ENCODE measurements around the gene WDR37. TPM values are rescaled to one million over a fixed set of nuclear protein-coding genes. Genes with fewer than 3 reads are reported as not detected.
A peak's percentile ranks its signal among the peaks of the same experiment; 100 is the strongest.

Gene WDR37
- total and polyA plus RNA-seq, 10 of the 15 experiments (the other 5 are each of a cell fraction or from before 2014, with no cell fraction given) = 1.9 to 11.1 (median 7.1) TPM

DNA sequence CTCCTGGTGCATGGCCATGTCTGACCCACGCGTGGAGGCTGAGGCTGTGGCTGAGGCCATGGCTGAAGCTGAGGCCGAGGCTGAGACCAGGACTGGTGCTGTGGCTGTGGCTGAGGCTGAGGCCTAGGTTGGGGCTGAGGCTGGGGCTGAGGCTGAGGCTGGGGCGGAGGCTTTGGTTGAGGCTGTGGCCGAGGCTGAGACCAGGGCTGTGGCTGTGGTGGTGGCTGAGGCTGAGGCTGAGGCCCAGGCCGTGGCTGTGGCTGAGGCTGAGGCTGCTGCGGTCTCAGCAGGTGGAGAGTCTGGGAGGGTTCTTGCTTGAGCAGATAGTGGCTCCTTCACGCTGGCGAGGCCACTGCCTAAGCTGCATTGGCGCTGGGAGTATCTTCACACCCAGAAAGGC lies 76.4 kb downstream of the WDR37 start:
- SMC1A ChIA-PET (ENCODE audit: uncharacterized antibody, unreplicated experiment) = no interaction called here
- ATAC-seq (no peak), FAIRE-seq (no peak), DNase-seq (ENCODE audit: low read depth, low spot score) (no peak)
- Histone ChIP-seq H4K20me1 (ENCODE audit: control insufficient read depth, insufficient read depth) (no peaks in the 10 kb centered on the region), H3K27me3 (replicated peaks in 1 of 2; ENCODE audit: control insufficient read depth in 2 of 2, insufficient read depth in 2 of 2, low read length in 1 of 2) (no peaks in the 10 kb centered on the region), H3K9me3 (replicated peaks; ENCODE audit: control insufficient read depth, insufficient read depth, low read length) (no peaks in the 10 kb centered on the region), H2AFZ (ENCODE audit: control insufficient read depth, low read depth, low read length) (no peak overlapping the region), H3K27ac (ENCODE audit: control insufficient read depth, insufficient read depth) (no peak overlapping the region), H3K4me1 (ENCODE audit: control insufficient read depth, insufficient read depth, low read length) (no peaks in the 10 kb centered on the region), H3K4me3 (no peak overlapping the region), H3K36me3 (ENCODE audit: control insufficient read depth in 2 of 2, insufficient read depth in 2 of 2, low read length in 1 of 2) (peaks cover 7 to 16% of the 10 kb centered on the region in 2 experiments; a peak in 3 of 4 replicates), H3K9ac (ENCODE audit: control insufficient read depth, insufficient read depth, low read length) (no peak overlapping the region), H3K4me2 (ENCODE audit: control insufficient read depth, insufficient read depth) (no peak overlapping the region), H3K79me2 (ENCODE audit: control insufficient read depth, insufficient read depth, low read length) (no peaks in the 10 kb centered on the region)
- RAD21 ChIA-PET (ENCODE audit: unreplicated experiment) = no interaction called here
- WGBS (ENCODE audit: insufficient coverage, insufficient replicate concordance, low lambda C conversion rate, missing lambda C conversion rate) = 83% methylated on average over 9 of the region's 10 CpGs
- BruUV-seq (replicated peaks) = no TSS peak
- CTCF ChIA-PET = no interaction called here
- POLR2A ChIA-PET = no interaction called here
- in situ Hi-C loops (cut with MboI) (no loop called here), intact Hi-C loops (cut with micrococcal nuclease; ENCODE audit: unreplicated experiment) (no loop called here)
- TF ChIP-seq EGR1 (IDR thresholded peaks at IDR 0.05; ENCODE audit: borderline replicate concordance in 1 of 2, low read depth in 2 of 2, low read length in 2 of 2) = no peak
- TF ChIP-seq POLR2A (IDR thresholded peaks at IDR 0.05; ENCODE audit: low read depth, low read length) = 0 out of 2 replicates have a peak, but pooled peaks have one; percentile 38
- no peak for TF ChIP-seq NR2C1 (IDR thresholded peaks at IDR 0.05)

DNA sequence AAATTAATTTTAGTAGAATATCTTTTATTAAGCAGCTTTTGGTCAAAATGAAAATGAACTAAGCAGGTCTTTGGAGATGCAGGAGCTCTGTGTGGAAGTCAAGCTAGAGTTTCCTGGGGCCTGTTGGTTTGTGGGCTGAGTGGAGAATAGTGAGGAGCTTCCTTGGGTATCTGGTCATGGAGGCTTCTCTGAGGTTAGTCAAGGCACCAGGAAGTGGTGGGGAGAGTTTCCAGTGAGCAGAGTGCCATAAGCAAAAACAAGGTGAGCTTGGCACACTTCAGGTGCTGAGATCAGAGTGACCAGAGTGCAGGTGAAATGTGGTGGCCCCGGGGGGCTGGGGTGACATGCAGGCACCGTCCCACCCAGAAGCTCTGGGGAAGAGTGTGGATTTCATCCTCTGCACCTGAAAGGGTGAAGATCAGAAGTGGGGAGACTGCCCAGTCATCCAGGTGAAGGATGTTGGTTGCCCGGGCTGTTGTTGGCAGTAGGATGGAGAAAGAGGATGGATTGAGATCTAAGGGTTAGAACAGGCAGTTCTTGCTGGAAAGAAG lies 77.4 kb downstream of the WDR37 start:
- no peak overlapping the region for H3K9ac ChIP-seq (ENCODE audit: control insufficient read depth, insufficient read depth, low read length)
- no TSS peak for BruUV-seq (replicated peaks)
- ChIA-PET CTCF (no interaction called here), RAD21 (ENCODE audit: unreplicated experiment) (no interaction called here), POLR2A (no interaction called here), SMC1A (ENCODE audit: uncharacterized antibody, unreplicated experiment) (no interaction called here)
- DNase-seq (ENCODE audit: low read depth, low spot score) (no peak), ATAC-seq (no peak), FAIRE-seq (no peak)
- H3K27me3 ChIP-seq (replicated peaks in 1 of 2; ENCODE audit: control insufficient read depth in 2 of 2, insufficient read depth in 2 of 2, low read length in 1 of 2) = no peaks in the 10 kb centered on the region
- in situ Hi-C loops (cut with MboI) = no loop called here
- H2AFZ ChIP-seq (ENCODE audit: control insufficient read depth, low read depth, low read length) = no peak overlapping the region
- 98% methylated on average over 3 of the region's 3 CpGs for WGBS (ENCODE audit: insufficient coverage, insufficient replicate concordance, low lambda C conversion rate, missing lambda C conversion rate)
- no peaks in the 10 kb centered on the region for H3K79me2 ChIP-seq (ENCODE audit: control insufficient read depth, insufficient read depth, low read length)
- H4K20me1 ChIP-seq (ENCODE audit: control insufficient read depth, insufficient read depth) = no peaks in the 10 kb centered on the region
- no peak overlapping the region for H3K27ac ChIP-seq (ENCODE audit: control insufficient read depth, insufficient read depth)
- intact Hi-C loops (cut with micrococcal nuclease; ENCODE audit: unreplicated experiment) = no loop called here
- no peak overlapping the region for H3K4me2 ChIP-seq (ENCODE audit: control insufficient read depth, insufficient read depth)
- peaks cover under 1% of the 10 kb centered on the region; the same call in 2 of the 3 replicates for H3K9me3 ChIP-seq (replicated peaks; ENCODE audit: control insufficient read depth, insufficient read depth, low read length)
- H3K4me3 ChIP-seq = no peak overlapping the region
- H3K36me3 ChIP-seq (ENCODE audit: control insufficient read depth in 2 of 2, insufficient read depth in 2 of 2, low read length in 1 of 2) = peaks cover 6 to 15% of the 10 kb centered on the region in 2 experiments; a peak in 3 of 4 replicates
- H3K4me1 ChIP-seq (ENCODE audit: control insufficient read depth, insufficient read depth, low read length) = no peaks in the 10 kb centered on the region
- TF ChIP-seq KLF5 (IDR thresholded peaks at IDR 0.05; ENCODE audit: partially characterized antibody) (no peak), MEF2A (IDR thresholded peaks at IDR 0.05; ENCODE audit: insufficient read depth, low read depth, low read length) (no peak), SUPT20H (IDR thresholded peaks at IDR 0.05; ENCODE audit: borderline replicate concordance, control insufficient read depth, low read depth, low read length) (no peak), TCF3 (IDR thresholded peaks at IDR 0.05; ENCODE audit: borderline replicate concordance, insufficient read depth, low read depth, low read length) (no peak), CHD4 (IDR thresholded peaks at IDR 0.05) (no peak), STAT3 (IDR thresholded peaks at IDR 0.05; ENCODE audit: low read depth, low read length) (no peak), ZSCAN29 (IDR thresholded peaks at IDR 0.05) (no peak)
- TF ChIP-seq, protein P1, sequence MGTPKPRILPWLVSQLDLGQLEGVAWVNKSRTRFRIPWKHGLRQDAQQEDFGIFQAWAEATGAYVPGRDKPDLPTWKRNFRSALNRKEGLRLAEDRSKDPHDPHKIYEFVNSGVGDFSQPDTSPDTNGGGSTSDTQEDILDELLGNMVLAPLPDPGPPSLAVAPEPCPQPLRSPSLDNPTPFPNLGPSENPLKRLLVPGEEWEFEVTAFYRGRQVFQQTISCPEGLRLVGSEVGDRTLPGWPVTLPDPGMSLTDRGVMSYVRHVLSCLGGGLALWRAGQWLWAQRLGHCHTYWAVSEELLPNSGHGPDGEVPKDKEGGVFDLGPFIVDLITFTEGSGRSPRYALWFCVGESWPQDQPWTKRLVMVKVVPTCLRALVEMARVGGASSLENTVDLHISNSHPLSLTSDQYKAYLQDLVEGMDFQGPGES (IDR thresholded peaks at IDR 0.05) = no peak
- TF ChIP-seq, protein P2, sequence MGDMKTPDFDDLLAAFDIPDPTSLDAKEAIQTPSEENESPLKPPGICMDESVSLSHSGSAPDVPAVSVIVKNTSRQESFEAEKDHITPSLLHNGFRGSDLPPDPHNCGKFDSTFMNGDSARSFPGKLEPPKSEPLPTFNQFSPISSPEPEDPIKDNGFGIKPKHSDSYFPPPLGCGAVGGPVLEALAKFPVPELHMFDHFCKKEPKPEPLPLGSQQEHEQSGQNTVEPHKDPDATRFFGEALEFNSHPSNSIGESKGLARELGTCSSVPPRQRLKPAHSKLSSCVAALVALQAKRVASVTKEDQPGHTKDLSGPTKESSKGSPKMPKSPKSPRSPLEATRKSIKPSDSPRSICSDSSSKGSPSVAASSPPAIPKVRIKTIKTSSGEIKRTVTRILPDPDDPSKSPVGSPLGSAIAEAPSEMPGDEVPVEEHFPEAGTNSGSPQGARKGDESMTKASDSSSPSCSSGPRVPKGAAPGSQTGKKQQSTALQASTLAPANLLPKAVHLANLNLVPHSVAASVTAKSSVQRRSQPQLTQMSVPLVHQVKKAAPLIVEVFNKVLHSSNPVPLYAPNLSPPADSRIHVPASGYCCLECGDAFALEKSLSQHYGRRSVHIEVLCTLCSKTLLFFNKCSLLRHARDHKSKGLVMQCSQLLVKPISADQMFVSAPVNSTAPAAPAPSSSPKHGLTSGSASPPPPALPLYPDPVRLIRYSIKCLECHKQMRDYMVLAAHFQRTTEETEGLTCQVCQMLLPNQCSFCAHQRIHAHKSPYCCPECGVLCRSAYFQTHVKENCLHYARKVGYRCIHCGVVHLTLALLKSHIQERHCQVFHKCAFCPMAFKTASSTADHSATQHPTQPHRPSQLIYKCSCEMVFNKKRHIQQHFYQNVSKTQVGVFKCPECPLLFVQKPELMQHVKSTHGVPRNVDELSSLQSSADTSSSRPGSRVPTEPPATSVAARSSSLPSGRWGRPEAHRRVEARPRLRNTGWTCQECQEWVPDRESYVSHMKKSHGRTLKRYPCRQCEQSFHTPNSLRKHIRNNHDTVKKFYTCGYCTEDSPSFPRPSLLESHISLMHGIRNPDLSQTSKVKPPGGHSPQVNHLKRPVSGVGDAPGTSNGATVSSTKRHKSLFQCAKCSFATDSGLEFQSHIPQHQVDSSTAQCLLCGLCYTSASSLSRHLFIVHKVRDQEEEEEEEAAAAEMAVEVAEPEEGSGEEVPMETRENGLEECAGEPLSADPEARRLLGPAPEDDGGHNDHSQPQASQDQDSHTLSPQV (IDR thresholded peaks at IDR 0.05) = no peak

Data from GM12878 (cell line).